ENCODE data around the gene MEIS2.

MEIS2 gene

DNA sequence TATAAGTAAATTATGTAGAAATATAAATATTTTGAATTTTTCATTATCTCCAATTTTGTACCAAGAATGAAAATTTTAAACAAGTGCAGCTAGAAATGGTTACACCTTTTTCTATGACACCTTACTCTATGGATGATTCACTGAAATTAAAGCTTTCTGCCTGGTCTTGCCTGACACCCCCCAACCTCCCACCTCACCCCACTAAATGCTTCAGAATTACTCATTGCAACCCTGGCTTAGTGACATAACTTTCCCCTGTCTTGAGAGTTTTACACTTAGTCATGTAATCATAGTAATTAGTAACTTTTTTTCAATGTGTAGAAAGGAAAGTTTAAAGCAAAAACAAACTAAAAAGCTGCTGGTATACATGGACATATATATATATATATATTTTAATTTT is 42.0 kb upstream of the MEIS2 start:
- TF ChIP-seq FOXM1 (IDR thresholded peaks at IDR 0.05; ENCODE audit: borderline replicate concordance, low read depth) = no peak
- TF ChIP-seq RAD21 (IDR thresholded peaks at IDR 0.05; ENCODE audit: low read depth) = no peak
- TF ChIP-seq CEBPB (IDR thresholded peaks at IDR 0.05) = no peak
- TF ChIP-seq EP300 (IDR thresholded peaks at IDR 0.05; ENCODE audit: borderline replicate concordance) = no peak
- TF ChIP-seq, protein P1, sequence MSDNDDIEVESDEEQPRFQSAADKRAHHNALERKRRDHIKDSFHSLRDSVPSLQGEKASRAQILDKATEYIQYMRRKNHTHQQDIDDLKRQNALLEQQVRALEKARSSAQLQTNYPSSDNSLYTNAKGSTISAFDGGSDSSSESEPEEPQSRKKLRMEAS (IDR thresholded peaks at IDR 0.05) = no peak
- TF ChIP-seq, protein P2, sequence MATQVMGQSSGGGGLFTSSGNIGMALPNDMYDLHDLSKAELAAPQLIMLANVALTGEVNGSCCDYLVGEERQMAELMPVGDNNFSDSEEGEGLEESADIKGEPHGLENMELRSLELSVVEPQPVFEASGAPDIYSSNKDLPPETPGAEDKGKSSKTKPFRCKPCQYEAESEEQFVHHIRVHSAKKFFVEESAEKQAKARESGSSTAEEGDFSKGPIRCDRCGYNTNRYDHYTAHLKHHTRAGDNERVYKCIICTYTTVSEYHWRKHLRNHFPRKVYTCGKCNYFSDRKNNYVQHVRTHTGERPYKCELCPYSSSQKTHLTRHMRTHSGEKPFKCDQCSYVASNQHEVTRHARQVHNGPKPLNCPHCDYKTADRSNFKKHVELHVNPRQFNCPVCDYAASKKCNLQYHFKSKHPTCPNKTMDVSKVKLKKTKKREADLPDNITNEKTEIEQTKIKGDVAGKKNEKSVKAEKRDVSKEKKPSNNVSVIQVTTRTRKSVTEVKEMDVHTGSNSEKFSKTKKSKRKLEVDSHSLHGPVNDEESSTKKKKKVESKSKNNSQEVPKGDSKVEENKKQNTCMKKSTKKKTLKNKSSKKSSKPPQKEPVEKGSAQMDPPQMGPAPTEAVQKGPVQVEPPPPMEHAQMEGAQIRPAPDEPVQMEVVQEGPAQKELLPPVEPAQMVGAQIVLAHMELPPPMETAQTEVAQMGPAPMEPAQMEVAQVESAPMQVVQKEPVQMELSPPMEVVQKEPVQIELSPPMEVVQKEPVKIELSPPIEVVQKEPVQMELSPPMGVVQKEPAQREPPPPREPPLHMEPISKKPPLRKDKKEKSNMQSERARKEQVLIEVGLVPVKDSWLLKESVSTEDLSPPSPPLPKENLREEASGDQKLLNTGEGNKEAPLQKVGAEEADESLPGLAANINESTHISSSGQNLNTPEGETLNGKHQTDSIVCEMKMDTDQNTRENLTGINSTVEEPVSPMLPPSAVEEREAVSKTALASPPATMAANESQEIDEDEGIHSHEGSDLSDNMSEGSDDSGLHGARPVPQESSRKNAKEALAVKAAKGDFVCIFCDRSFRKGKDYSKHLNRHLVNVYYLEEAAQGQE (IDR thresholded peaks at IDR 0.05; ENCODE audit: low read depth) = no peak
- no peak for TF ChIP-seq NFIC (IDR thresholded peaks at IDR 0.05)
- no peak for TF ChIP-seq CREB1 (IDR thresholded peaks at IDR 0.05; ENCODE audit: low read depth)
- TF ChIP-seq, protein P3, sequence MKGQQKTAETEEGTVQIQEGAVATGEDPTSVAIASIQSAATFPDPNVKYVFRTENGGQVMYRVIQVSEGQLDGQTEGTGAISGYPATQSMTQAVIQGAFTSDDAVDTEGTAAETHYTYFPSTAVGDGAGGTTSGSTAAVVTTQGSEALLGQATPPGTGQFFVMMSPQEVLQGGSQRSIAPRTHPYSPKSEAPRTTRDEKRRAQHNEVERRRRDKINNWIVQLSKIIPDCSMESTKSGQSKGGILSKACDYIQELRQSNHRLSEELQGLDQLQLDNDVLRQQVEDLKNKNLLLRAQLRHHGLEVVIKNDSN (IDR thresholded peaks at IDR 0.05) = no peak
- no peak for TF ChIP-seq TEAD4 (IDR thresholded peaks at IDR 0.05)
- no peak for TF ChIP-seq TCF12 (IDR thresholded peaks at IDR 0.05; ENCODE audit: low read depth)
- TF ChIP-seq YY1 (IDR thresholded peaks at IDR 0.05; ENCODE audit: low read depth) = no peak
- no peak for TF ChIP-seq EGR1 (IDR thresholded peaks at IDR 0.05)
- no peak for TF ChIP-seq TAF1 (IDR thresholded peaks at IDR 0.05; ENCODE audit: low read depth)
- TF ChIP-seq ZBTB7A (IDR thresholded peaks at IDR 0.05; ENCODE audit: low read depth) = no peak

DNA sequence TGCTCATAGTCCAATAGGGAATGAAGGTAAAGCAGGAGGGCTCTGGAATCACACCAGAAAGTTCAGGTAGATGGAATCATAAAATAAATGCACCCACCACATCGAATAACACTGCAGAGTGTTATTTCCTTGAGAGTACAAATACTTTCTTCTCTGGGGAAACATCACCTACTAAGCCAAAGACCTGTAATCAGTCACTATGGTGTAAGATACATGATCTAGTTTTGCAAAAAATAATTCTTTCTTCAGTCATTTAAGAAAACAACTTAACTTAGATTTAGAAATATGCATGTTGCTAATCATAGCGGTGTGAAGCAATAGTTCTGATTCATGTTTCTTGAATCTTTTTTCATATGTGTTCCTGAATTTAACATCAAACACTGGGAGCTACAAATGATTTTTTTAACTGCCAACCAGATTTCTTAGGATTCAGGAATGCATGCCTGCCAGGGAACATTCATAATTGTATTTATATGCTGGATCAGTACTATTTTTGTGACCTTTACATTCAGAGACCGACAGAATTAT is 40.2 kb upstream of the MEIS2 start:
- TF ChIP-seq, protein P3 (IDR thresholded peaks at IDR 0.05) = no peak
- TF ChIP-seq YY1 (IDR thresholded peaks at IDR 0.05; ENCODE audit: low read depth) (no peak), EP300 (IDR thresholded peaks at IDR 0.05; ENCODE audit: borderline replicate concordance) (no peak), NFIC (IDR thresholded peaks at IDR 0.05) (no peak), TAF1 (IDR thresholded peaks at IDR 0.05; ENCODE audit: low read depth) (no peak), RAD21 (IDR thresholded peaks at IDR 0.05; ENCODE audit: low read depth) (no peak), TCF12 (IDR thresholded peaks at IDR 0.05; ENCODE audit: low read depth) (no peak), CREB1 (IDR thresholded peaks at IDR 0.05; ENCODE audit: low read depth) (no peak), TEAD4 (IDR thresholded peaks at IDR 0.05) (no peak), ZBTB7A (IDR thresholded peaks at IDR 0.05; ENCODE audit: low read depth) (no peak), FOXM1 (IDR thresholded peaks at IDR 0.05; ENCODE audit: borderline replicate concordance, low read depth) (no peak), EGR1 (IDR thresholded peaks at IDR 0.05) (no peak)
- TF ChIP-seq, protein P1 (IDR thresholded peaks at IDR 0.05) = no peak
- TF ChIP-seq, protein P2 (IDR thresholded peaks at IDR 0.05; ENCODE audit: low read depth) = no peak

DNA sequence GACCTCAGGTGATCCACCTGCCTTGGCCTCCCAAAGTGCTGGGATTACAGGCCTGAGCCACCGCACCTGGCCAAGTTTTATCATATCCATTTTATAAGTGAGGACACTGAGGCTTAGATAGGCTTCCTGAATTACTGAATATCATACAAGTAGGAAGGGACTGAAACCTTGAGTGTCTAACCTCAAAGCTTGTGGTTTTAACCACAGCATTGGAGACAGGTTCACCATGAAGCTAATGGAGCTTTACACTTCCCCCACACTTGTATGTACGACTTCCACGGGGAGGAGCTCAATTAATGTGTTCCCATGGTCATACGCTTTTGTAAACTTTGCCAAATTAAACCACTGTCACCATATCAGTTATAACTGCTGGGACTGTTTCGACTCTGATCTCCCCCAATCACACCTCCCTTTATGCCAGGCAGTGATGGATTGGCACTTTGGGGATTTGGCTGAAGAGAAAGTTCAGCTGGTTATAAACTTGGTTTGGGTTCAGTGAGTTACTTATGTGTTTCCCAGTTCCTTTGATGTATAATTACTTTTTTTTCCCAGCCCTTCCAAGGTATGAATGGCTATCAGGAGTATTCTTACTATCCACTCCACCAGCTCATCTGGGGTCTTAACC is 38.4 kb upstream of the MEIS2 start:
- TF ChIP-seq TAF1 (IDR thresholded peaks at IDR 0.05; ENCODE audit: low read depth) = no peak
- TF ChIP-seq RAD21 (IDR thresholded peaks at IDR 0.05; ENCODE audit: low read depth) = no peak
- TF ChIP-seq, protein P1 (IDR thresholded peaks at IDR 0.05) = no peak
- TF ChIP-seq TCF12 (IDR thresholded peaks at IDR 0.05; ENCODE audit: low read depth) = no peak
- no peak for TF ChIP-seq FOXM1 (IDR thresholded peaks at IDR 0.05; ENCODE audit: borderline replicate concordance, low read depth)
- TF ChIP-seq, protein P2 (IDR thresholded peaks at IDR 0.05; ENCODE audit: low read depth) = no peak
- no peak for TF ChIP-seq EP300 (IDR thresholded peaks at IDR 0.05; ENCODE audit: borderline replicate concordance)
- TF ChIP-seq, protein P3 (IDR thresholded peaks at IDR 0.05) = no peak
- TF ChIP-seq YY1 (IDR thresholded peaks at IDR 0.05; ENCODE audit: low read depth) = no peak
- TF ChIP-seq EGR1 (IDR thresholded peaks at IDR 0.05) = no peak
- no peak for TF ChIP-seq TEAD4 (IDR thresholded peaks at IDR 0.05)
- no peak for TF ChIP-seq CEBPB (IDR thresholded peaks at IDR 0.05)

Data from Ishikawa (cell line).